ENCODE results near the gene ERC2. TPM values are rescaled to one million over a fixed set of nuclear protein-coding genes. Genes with fewer than 3 reads are reported as not detected.

Gene ERC2
- total RNA-seq, 1 donor, result 0.43 TPM

DNA sequence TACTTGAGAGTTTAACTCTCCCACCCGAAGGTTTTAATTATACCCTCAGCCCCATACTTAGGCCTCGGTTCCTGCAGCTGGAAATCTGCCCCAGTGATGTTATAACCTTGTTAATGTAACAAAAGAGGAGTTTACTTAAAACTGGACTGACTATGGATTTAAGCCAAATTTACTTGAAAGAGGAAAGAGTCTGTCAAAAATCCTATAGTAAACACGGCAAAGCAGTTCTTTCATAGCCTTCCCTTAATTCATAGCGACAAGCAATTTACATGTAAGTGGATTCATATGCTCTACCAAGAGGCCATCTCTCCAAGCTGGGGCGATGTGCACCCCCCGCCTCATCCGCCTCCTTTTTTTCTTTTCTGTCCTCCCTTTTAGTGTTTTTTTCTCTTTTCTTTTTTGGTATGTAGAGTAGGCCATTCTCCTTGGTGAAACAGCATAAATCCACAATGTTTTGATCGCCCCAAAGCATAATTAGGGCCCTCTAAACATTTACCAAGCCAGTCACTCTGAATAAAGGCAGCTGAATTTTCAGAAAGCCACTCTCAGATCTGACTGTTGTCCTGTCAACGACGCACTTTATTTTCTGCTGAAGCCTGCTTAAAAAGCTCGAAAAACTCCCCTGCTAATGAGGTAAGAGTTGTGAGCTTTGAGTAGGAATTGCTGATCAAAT is 608.1 kb downstream of the ERC2 start:
- DNase-seq (ENCODE audit: low read depth), result no peak
- TF ChIP-seq, protein P1, sequence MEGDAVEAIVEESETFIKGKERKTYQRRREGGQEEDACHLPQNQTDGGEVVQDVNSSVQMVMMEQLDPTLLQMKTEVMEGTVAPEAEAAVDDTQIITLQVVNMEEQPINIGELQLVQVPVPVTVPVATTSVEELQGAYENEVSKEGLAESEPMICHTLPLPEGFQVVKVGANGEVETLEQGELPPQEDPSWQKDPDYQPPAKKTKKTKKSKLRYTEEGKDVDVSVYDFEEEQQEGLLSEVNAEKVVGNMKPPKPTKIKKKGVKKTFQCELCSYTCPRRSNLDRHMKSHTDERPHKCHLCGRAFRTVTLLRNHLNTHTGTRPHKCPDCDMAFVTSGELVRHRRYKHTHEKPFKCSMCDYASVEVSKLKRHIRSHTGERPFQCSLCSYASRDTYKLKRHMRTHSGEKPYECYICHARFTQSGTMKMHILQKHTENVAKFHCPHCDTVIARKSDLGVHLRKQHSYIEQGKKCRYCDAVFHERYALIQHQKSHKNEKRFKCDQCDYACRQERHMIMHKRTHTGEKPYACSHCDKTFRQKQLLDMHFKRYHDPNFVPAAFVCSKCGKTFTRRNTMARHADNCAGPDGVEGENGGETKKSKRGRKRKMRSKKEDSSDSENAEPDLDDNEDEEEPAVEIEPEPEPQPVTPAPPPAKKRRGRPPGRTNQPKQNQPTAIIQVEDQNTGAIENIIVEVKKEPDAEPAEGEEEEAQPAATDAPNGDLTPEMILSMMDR (IDR thresholded peaks at IDR 0.05; ENCODE audit: insufficient read depth, low read depth, low read length), result no peak
- no peak overlapping the region for H3K4me3 ChIP-seq (ENCODE audit: low read depth, low read length)

DNA sequence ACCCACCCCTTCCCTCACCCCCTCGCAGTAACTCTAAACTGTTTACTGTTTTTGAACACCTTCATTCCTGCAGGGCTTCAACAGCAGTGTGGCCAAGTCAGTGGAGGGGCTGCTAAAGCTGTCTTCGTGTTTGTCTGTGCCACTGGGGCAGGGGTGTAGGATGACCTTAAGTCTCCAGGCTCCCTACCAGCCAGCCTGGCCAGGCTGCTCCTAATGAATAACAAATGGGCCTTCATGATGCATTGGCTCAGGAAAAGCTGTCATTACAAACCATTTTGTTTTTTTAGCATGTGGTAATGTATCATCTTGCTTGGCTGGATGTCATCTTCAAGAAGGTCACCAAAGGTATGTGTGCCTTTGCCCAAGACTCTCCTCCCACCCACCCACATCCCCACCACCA is 609.0 kb downstream of the ERC2 start:
- H3K4me3 ChIP-seq (ENCODE audit: low read depth, low read length), result no peak overlapping the region
- TF ChIP-seq, protein P1 (IDR thresholded peaks at IDR 0.05; ENCODE audit: insufficient read depth, low read depth, low read length), result no peak
- no peak for DNase-seq (ENCODE audit: low read depth)

DNA sequence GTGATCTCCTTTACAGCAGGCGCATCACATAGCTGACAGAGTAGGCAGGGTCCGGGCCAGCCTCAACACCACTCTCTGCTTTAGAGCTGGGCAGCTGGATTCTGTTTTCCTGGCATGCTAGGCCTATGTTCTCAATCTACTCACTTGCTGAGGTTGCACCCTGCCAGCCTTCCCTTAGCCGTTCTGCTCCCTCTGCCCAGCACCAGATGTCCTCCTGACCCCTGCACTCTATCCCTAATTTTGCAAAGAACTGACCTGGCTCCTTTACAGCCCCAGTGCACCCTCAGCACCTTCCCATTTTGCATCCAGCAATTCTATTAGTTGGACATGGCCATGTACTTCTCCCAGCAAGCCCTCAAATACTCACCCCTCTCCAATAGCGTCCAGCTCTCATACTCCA is 609.5 kb downstream of the ERC2 start:
- no peak overlapping the region for H3K4me3 ChIP-seq (ENCODE audit: low read depth, low read length)
- TF ChIP-seq, protein P1 (IDR thresholded peaks at IDR 0.05; ENCODE audit: insufficient read depth, low read depth, low read length), result no peak
- DNase-seq (ENCODE audit: low read depth), result no peak

DNA sequence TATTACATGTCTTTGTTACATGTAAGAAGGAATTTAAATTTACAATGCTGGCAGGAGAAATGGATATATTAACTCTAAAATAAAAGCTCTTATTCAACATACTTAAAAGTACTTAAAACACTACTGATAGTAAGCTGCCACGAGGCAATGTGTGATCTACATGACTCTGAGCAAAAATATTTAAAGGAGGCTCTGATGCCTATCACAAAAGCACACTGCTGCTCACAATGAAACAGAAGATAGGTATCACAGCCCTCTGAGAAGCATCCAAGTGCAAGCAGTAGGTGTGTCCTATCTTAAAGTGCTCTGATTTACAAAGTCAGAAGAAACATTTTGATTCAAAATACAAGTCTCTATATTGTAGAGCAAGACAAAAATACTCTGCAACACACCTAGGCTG is 610.0 kb downstream of the ERC2 start:
- H3K4me3 ChIP-seq (ENCODE audit: low read depth, low read length), result no peak overlapping the region
- TF ChIP-seq, protein P1 (IDR thresholded peaks at IDR 0.05; ENCODE audit: insufficient read depth, low read depth, low read length), result no peak
- no peak for DNase-seq (ENCODE audit: low read depth)

DNA sequence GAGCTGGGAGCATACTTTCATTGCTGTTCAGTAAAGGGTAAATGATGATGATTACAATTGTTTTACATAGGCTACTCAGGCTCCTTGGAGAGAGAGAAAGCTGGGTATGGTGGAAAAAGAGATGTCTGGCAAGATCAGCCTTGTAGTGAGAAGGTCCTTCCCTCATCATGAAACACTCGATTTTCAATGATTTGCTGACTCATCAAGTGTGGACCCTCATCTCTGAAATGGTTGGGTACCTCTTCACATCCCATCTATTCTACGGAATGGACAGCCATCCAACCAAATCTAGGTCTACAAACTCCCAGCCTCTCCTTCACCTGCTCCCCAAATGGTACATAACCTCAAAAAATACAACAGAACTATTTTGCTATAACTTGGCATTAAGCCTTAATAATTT is 610.6 kb downstream of the ERC2 start:
- H3K4me3 ChIP-seq (ENCODE audit: low read depth, low read length), result no peak overlapping the region
- no peak for DNase-seq (ENCODE audit: low read depth)
- TF ChIP-seq, protein P1 (IDR thresholded peaks at IDR 0.05; ENCODE audit: insufficient read depth, low read depth, low read length), result no peak

DNA sequence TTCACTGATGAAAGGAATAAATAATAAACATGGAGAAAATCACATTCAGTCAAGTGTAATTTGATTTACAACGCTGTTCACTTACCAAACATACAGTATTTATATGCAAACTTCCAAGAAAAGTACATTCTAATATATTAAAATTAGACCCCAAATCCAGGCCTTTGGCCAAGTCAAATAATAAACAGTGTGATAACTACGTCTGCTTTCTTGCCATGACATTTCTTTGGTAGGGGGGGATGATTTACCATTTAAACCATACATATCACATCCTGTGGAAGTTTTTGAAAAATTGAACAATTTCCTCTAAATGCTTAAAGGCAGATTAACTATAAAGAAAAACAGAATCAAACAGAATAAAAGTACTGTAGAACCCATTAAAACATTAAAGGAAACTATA is 613.0 kb downstream of the ERC2 start:
- no peak overlapping the region for H3K4me3 ChIP-seq (ENCODE audit: low read depth, low read length)
- no peak for DNase-seq (ENCODE audit: low read depth)
- TF ChIP-seq, protein P1 (IDR thresholded peaks at IDR 0.05; ENCODE audit: insufficient read depth, low read depth, low read length), result no peak

DNA sequence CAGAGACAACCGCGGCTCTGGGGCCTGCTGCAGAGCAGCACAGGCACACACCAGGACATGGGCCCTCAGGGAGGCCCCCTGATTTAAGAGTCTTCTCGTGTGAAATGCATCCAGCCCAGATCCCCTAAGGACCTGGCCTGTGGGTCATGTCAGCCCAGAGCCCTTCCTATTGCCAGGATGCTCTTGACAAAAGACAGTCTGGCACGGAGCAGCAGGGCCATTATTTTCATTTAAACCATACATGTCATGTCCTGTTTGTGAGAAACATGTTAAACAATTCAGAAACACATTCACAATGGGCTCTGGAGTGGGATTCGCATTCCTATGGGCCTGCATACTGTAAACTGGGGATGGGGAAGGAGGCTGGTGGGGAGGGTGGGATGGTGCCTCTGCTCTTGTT is 613.8 kb downstream of the ERC2 start:
- TF ChIP-seq, protein P1 (IDR thresholded peaks at IDR 0.05; ENCODE audit: insufficient read depth, low read depth, low read length), result no peak
- H3K4me3 ChIP-seq (ENCODE audit: low read depth, low read length), result no peak overlapping the region
- peak; percentile 22 for DNase-seq (ENCODE audit: low read depth)

All from fibroblast of villous mesenchyme (primary cell).